RWPE1 (cell line): Measurements from ENCODE around the gene HINT3.
"Not testable (repeated sequence)": the region's sequence is repeated elsewhere in the genome, so short reads cannot be mapped to it uniquely, and the experiment has no call there.

ENCODE experiments used
- CTCF ChIA-PET: fragments of 350-600 bp; sonication (Branson Sonifier 250); formaldehyde crosslinking; extraction: SDS; loops from one replicate; lab custom pipeline; 2021; lab: Yijun Ruan, JAX
- POLR2A ChIA-PET: fragments of 400-600 bp; formaldehyde crosslinking; extraction: SDS; loops from one replicate; lab custom pipeline; 2020; ENCODE audit warnings: antibody characterized with exemption; ENCODE audit not compliant: low non-redundant PET; lab: Yijun Ruan, JAX
- DNase-seq: peaks from one replicate; pipeline ENCODE4 v3.0.0; 2012; ENCODE audit warnings: low spot score
- H3K27ac ChIP-seq: fragments of 450-650 bp; 2 replicates; pipeline ENCODE4 v1.5.1; 2017
- CTCF ChIP-seq: fragments of 450-650 bp; conservative IDR thresholded peaks from 2 replicates; pipeline ENCODE4 v1.5.1; 2017; ENCODE audit warnings: low read depth, mild to moderate bottlenecking

The HINT3 gene

DNA sequence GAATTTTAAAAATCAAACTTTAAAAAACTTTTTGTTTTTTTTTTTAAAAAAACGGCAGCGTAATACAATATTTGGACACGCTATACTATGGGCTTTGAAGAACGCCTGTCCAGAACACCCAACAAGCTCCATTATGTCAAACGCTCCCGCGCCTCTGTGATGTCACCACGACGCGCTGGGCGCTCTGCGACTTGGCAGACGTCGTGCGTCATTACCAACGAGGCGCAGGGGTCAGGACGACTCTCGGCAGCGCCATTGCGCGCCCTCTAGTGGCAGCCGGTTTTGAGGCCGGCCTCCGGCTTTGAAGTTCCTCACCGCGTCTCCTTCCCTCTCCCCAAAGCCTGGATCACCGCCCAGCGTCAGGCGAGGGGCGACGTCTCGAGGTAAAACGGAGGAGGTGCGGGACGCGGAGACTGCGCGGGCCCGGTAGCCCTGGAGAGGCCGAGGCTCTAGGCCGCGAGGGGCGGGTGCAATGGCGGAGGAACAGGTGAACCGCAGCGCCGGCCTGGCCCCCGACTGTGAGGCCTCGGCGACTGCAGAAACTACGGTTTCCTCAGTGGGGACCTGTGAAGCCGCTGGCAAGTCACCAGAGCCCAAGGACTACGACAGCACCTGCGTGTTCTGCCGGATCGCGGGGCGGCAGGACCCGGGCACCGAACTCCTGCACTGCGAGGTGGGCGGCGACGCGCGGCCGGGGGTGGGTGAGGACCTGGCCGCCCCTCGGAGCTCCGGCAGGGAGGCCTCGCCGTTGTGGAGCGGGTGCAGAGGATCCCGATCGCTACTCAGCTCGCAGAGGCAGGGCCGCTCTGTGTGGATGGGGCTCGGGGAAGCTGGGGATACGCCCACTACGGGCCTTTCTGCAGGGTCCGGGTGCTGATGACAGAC lies at the start of gene HINT3:
TSS of gene HINT3 (plus strand) at position 265 of the 885 bp plus-strand sequence. CDS start at position 473, 208 bp downstream.
- peak; percentile 96 for TF ChIP-seq CTCF
- ChIA-PET CTCF (interaction anchor here (0.6 to 2.1 kb wide), 19 partner anchors 9 to 176 kb away, joined by 3 to 12 read pairs (median 3); no protein-coding TSS in a partner anchor), POLR2A (interaction anchor here (0.9 kb wide), 1 partner anchor 30 kb away, joined by 4 read pairs; the partner anchor contains the start of gene TRMT11)
- peak; percentile 88 for DNase-seq
- H3K27ac ChIP-seq, result peak within 1 kb of the TSS; percentile 88

- H3K27ac ChIP-seq, result no peak overlapping the region
- ChIA-PET POLR2A (no interaction called here), CTCF (no interaction called here)
- no peak for DNase-seq
- no peak for TF ChIP-seq CTCF
Observed at GRCh38 chr6:125910527-125910926, 46.0 kb upstream of the HINT3 start.

GRCh38 chr6:125911051-125911451 lies 45.5 kb upstream of the HINT3 start:
- DNase-seq, CTCF ChIA-PET, H3K27ac ChIP-seq, POLR2A ChIA-PET: not testable (repeated sequence)

- H3K27ac ChIP-seq, CTCF ChIA-PET, POLR2A ChIA-PET, DNase-seq: not testable (repeated sequence)
Observed at GRCh38 chr6:125912430-125912829, 44.1 kb upstream of the HINT3 start.

GRCh38 chr6:125913145-125913544 lies 43.4 kb upstream of the HINT3 start:
- ChIA-PET CTCF (no interaction called here), POLR2A (no interaction called here)
- no peak for DNase-seq
- no peak overlapping the region for H3K27ac ChIP-seq
- TF ChIP-seq CTCF, result no peak

- peak; percentile 81 for DNase-seq
- TF ChIP-seq CTCF, result no peak
- H3K27ac ChIP-seq, result no peak overlapping the region
- ChIA-PET POLR2A (no interaction called here), CTCF (interaction anchor here (1.1 kb wide), 1 partner anchor 39 kb away, joined by 5 read pairs; no protein-coding TSS in a partner anchor)
Observed at GRCh38 chr6:125913864-125914351, 42.7 kb upstream of the HINT3 start.

DNA sequence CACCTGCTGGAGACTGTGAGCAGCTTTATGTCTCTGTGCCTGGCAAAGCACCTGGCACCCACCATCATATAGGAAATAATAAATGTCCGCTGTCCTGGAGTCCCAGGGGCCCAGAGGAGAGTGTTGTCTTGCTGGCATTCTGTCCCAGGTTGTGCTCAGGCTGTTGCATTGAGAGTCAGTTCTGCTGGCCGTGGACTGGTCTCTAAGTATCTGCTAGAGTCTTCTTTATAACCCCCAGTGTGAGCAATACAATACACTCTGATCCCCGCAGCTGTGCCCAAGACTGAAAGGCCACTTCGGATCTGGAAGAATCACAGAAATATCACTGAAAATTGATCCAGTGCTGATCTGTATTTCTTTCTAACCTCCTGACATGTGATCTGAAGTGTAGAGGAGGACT lies 38.3 kb upstream of the HINT3 start:
- POLR2A ChIA-PET, result interaction anchor here (0.6 kb wide), 1 partner anchor 70 kb away, joined by 4 read pairs; no protein-coding TSS in a partner anchor
- no peak for DNase-seq
- CTCF ChIA-PET, result interaction anchor here (0.6 kb wide), 1 partner anchor 1629 kb away, joined by 4 read pairs; no protein-coding TSS in a partner anchor
- H3K27ac ChIP-seq, result peak overlapping the region; percentile 74
- no peak for TF ChIP-seq CTCF
